GM19372 (cell line): Measurements from ENCODE around the gene PCDH9.

ENCODE experiments used
- ATAC-seq: cut with Tn5 transposase; IDR thresholded peaks from one replicate; pipeline ENCODE4 v1.9.1; 2021; ENCODE audit warnings: mild to moderate bottlenecking, low read depth, moderate library complexity; ENCODE audit not compliant: unreplicated experiment

The PCDH9 gene, protein sequence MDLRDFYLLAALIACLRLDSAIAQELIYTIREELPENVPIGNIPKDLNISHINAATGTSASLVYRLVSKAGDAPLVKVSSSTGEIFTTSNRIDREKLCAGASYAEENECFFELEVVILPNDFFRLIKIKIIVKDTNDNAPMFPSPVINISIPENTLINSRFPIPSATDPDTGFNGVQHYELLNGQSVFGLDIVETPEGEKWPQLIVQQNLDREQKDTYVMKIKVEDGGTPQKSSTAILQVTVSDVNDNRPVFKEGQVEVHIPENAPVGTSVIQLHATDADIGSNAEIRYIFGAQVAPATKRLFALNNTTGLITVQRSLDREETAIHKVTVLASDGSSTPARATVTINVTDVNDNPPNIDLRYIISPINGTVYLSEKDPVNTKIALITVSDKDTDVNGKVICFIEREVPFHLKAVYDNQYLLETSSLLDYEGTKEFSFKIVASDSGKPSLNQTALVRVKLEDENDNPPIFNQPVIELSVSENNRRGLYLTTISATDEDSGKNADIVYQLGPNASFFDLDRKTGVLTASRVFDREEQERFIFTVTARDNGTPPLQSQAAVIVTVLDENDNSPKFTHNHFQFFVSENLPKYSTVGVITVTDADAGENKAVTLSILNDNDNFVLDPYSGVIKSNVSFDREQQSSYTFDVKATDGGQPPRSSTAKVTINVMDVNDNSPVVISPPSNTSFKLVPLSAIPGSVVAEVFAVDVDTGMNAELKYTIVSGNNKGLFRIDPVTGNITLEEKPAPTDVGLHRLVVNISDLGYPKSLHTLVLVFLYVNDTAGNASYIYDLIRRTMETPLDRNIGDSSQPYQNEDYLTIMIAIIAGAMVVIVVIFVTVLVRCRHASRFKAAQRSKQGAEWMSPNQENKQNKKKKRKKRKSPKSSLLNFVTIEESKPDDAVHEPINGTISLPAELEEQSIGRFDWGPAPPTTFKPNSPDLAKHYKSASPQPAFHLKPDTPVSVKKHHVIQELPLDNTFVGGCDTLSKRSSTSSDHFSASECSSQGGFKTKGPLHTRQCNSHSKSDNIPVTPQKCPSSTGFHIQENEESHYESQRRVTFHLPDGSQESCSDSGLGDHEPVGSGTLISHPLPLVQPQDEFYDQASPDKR (N-terminal part only)

DNA sequence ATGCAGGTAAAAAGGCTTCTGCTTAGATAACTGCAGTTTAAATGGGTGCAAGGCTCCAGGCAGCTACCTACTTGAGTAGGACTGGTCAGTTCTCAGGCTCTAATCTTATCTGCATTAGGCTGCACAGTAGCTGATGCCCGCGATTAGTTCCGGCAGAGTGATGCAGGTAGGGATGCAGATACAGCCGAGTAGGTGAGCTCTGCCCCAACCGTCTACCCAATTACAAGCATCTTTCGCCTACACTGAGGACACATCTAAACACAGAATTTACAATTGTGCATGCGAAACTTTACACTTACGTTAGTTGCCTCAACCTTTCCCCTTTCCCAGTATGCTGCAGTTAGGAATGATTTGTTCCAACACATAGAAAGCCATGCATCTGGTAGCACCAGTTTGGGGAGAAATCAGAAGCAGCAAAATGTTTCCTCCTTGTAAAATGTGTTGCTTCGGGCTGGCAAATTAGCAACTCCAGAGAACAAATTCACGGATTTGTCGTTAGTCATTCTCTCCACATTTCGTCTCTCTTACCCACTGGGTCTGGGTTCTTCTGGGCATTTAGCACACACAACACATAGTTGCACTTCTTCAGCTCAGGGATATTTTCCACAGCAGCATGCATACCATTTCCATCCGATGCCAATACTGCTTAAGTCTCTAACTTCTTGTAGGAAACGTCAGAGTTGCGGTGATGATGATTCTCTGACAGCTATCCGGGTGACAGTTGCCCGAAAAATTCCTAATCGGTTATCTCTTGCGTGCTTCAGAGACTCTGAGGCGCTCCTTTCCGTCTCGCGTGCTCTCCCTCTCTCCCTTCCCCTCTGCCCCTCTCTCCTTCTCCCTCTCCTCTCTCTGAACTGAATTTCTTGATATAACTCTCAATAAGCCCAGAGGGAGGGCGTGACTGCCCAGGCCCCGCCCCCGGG is at the start of gene PCDH9:
TSS of gene PCDH9 (minus strand) at position 856 of the 923 bp plus-strand sequence. CDS start 1,896 bp downstream, outside the sequence.
- no peak for ATAC-seq

DNA sequence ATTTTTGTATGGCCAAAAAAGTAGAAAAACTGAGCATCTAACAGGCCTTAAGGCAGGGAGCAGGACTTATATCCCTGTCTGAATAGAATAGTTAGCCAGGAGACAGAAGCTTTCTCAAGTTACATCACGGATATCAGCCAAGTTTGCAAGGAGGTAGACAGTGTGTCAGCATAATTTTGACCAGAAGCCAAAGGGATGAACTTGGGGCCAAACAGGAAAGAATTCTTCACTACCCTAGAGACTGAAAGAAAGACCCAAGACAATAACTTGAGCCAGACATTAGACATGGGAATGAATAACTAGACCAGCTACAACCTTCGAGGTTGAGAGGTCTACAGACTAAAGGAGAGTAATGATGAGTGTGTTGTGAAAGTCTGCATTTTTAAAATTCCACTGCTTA is 48.1 kb upstream of the PCDH9 start:
- no peak for ATAC-seq

DNA sequence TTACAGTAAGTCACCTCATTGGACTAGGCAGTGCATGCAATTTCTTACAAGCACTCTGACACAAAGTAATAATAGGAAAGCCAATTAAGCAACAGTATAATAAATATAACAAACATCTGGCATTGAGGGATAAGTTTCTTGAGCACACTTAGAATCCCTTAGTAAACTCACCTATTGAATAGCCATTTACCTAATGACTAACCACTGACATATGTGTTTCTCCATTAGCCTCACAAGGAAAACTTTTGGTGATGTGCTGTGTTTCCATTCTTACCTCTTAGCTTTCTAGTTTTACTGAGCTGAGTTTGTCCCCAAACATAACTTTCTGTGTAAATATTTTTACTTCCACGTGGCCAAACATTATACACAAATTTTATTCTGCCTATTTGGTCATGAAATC is 47.4 kb upstream of the PCDH9 start:
- no peak for ATAC-seq

DNA sequence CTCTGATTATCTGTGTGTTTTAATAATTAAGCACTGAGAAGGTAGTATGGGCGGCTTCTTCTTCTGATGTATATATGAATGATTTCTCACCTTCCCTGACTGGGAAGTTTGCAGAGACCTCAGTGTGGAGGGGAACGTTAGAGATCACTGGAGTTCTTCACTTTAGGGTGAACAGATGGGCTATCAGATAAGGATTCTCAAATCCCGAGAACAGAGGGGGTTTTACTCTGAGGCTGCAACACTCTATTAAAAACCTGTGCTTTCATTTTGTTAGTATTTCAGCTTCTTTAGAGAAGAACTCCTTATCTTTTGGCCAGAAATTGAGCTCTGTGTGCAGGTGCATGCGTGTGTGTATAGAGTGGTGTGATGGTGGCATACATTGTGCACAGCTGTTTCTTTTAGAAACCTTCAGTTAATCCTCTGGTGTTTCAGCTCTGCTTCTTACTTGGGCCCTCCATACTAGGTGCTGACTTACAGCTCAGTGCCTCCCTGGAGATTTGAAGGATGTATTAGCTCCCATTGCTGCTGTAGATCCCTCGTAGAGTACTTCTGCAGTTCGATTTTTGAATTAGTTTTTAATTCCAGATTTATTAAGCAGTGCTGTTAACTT is 45.3 kb upstream of the PCDH9 start:
- ATAC-seq: no peak

DNA sequence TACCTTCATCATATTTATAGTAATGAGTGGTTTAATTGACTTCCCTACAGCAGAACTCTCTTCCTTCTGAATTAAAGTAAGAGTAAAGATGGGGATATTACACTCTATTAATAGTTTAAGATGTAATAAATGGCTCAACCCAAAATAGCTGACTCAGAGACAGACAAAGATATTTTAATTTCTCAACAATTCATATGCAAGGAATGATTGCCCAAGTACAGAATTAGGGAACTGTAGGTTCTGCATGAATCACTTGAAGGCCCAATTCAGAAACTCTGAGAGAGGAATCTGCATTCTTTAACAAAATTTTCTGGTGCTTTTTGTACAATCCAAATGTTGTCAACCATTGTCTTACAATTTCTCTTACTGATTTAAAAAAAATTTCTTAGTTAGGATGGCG is 42.9 kb upstream of the PCDH9 start:
- ATAC-seq: no peak

DNA sequence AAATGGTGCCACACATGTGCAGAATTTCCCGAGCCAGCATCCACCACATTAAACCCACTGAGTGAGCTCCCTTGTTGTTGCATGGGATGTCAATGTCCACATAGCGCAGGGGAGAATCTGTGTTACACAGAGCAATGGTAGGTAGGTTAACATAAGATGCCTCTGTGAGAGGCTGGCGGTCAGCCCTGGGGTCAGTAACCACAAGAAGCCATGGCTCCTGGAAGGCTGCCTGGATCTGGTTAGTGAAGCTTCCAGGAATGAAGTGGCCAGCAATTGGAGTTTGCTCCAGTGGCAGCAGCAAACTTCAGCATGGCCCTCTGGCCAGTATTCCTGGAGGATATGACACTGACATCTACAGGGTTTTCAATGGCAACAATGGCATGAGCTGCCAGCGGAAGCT is 37.0 kb upstream of the PCDH9 start:
- ATAC-seq: no peak

DNA sequence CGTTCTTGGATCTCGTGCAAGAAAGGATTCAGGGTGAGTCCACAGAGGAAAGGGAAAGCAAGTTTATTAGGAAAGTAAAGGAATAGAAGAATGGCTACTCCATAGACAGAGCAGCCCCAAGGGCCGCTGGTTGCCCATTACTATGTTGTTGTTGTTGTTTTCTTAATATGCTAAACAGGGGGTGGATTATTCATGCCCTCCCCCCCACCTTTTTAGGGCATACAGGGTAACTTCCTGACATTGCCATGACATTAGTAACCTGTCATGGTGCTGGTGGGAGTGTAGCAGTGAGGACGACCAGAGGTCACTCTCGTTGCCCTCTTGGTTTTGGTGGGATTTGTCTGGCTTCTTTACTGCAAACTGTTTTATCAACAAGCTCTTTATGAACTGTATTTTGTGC is 29.1 kb upstream of the PCDH9 start:
- ATAC-seq: no peak

DNA sequence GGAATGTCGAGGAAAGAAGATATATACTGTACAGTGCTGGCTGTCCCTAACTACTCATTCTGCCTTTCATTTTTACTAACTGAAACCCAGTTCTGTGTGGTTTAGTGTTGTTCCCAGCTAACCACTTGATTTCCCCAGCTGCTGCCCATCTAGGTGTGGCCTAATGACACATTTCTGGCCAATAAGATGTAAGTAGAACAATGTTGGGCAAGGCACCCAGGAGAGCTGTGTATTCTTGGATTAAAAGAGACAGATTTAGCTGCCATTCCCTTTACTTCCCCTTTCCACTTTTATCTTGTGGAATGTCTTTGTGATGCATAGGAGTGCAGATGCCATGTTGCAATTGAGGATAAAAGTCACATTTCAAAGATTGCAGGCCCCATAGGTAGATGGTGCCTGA is 28.3 kb upstream of the PCDH9 start:
- no peak for ATAC-seq

DNA sequence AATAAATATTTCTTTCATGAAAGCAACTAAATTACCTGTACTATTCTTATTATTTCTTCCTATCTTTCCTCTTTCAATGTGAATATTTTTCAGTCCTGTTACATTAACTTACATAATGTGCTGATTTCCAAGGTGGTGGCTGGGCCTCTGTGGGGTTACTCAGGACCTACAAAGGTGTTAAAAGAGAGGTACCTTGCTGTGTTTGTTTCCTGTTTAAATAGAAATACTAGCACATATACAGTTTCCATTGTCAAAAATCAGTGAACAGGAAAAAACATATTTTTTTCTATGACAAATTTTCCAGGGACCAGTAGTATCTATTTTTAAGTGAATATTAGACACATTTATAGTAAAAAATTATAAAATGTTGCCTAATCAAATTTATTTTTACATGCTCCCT is 8.7 kb upstream of the PCDH9 start:
- no peak for ATAC-seq

DNA sequence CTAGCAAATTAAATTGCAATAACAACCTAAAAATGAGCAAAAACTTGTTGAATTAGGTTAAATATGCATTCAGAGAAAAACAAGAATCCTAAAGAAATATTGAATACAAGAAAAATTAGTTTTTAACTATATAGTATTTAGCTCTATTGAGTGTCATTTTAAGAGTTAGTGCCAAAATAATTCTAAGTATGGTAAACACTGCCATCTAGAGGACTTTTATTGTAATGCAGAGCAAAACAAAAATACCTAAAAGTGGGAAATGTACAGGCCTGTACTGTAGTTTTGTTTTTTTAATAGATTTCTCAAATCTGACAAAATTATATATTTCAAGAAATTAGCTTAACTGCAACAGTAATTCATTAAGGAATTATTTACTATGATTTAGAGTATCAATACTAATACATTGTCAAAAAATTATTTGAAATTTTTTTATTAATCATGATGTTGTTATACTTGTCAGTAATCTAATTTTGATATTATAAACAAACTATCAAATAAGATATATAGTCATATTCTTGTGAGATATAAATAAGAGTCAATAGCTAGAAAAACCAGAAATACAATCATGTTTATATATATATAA is 8.2 kb upstream of the PCDH9 start:
- no peak for ATAC-seq

DNA sequence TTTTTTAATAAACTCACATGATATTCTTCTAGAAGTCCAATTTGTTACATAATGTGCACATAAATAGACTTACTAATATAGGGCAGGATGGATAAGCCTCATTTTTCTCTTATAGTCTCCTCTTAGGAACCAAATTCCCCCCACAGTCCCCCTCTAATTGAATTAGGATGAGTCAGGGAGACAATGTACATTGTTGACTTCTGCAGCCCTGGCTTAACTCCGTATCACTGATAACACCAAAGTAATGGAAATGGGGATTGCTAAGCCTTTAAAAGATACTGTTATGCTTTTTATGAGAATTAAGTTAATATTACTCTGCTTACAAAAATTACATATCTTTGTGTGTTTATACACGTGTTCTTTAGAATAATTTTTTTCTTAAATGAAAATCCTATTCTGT is 5.1 kb upstream of the PCDH9 start:
- ATAC-seq: no peak

DNA sequence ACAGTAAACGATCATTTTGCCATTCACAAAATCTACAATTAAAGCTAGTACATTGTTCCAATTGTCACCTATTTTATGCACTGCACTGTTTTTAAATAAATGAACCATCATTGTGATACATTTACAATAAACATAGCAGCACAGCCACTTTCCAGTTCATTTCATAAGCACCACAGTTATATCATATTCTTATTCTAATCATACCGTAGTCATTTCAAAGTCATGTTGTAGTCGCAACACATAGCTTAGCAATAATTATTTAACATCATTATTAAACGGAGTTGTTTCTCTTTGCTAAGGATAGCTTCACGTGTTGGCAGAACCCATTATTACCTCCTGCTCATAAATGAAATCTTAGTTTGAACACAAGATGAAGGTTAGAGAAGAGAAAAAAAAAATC is 2.2 kb upstream of the PCDH9 start:
- ATAC-seq: no peak

DNA sequence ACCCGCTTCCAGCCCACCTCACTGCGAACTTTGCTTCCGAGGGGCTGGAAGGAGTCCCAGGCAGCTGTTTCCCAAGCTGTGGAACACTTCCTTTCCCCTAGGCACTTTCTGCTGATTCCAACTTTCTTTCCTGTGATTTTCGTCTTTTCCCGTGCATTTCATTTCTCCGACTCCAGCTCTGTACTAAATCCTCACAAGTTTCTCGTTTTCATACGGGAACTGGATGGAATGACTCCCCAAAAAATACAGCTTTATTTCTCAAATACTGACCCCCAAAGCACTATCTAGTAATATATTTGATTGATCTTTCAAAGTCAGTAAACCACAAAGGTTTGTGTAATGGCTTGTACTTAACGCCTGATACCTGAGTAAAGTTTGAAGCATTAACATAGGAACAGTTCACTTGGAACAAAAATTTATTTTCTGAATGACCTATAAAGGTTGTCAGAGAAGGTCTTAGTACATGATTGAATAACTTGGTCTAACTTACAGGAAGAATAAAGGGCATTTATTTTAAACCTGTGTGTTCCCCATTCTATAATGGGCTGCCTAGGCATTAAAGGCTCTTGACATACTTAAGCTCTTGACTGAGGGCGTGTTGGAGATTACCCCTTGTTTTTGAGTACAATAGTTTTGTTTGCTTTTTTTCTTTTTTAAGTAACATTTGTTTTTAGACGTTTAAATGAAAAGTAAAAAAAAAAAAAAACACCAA is 1.3 kb upstream of the PCDH9 start:
- ATAC-seq: no peak

DNA sequence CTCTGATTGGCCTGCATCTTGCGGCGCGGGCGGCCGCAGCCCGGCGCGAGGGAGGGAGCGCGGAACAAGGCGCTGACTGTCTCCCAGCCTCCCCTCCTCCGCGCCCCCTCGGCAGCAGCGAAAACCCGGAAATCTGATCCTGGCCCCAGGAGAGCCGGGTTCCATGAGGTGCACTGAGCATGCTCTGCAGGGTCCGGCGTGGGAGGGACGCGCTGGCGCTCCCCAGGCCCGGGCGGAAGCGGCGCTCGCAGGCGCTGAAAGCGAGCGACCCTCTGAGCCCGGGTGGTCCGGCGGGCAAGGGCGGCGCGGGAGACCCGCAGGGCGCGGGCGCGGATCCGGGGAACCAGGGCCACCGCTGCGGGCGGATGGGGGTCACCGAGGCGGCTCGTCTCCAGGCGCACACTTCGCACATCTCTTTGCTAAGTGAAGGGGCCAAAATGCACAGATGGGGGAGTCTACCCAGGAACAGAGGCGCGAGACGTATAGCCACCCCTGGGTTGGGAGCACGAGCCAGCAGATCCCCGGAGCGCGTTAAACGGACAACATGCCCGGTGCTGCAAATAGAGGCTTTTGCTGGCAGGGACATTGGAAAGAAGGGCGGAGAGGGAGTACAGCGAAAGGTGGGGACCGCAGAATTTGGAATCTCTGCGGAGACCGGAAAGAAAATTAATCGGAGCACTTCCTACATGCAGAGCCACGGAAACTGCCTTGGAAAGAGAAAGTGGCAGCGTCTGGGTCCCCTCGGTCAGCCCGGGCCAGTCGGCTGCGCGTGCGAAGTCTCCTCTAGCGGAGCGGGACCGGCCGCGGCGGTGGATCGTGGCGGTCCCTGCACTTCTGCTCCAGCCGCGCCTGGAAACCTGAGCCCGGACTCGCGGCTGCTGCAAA is 510 bp upstream of the PCDH9 start:
- ATAC-seq: peak; percentile 96

DNA sequence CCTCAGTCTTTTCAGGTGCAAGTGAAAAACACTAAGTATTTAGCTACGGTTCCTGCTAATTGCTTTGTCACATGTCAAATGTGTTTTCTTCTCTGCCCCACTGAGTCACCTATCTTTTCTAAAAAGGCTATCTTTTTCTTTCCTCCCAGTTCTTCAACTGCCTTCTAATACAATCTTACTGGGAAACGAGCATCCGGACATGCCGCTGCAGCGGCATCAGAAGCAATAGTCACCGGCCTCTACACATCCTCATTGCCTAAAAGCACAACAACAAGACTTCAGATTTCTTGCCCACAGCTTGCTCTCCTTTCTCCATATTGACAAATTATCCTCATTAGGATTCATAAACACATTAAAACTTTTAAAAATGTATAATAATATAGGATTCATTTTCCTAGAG is 1.2 kb downstream of the PCDH9 start:
- ATAC-seq: no peak

DNA sequence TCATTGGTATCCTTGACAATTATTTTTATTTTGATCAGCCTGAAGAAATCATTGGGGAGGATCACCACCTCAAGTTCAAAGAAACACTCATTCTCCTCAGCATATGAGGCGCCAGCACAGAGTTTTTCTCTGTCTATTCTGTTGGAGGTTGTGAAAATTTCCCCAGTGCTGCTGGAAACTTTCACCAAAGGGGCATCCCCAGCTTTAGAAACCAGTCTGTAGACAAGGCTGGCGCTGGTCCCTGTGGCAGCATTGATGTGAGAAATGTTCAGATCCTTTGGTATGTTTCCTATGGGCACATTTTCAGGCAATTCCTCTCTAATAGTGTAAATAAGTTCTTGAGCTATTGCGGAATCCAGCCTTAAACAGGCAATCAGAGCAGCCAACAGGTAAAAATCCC is 2.1 kb downstream of the PCDH9 start:
- no peak for ATAC-seq

DNA sequence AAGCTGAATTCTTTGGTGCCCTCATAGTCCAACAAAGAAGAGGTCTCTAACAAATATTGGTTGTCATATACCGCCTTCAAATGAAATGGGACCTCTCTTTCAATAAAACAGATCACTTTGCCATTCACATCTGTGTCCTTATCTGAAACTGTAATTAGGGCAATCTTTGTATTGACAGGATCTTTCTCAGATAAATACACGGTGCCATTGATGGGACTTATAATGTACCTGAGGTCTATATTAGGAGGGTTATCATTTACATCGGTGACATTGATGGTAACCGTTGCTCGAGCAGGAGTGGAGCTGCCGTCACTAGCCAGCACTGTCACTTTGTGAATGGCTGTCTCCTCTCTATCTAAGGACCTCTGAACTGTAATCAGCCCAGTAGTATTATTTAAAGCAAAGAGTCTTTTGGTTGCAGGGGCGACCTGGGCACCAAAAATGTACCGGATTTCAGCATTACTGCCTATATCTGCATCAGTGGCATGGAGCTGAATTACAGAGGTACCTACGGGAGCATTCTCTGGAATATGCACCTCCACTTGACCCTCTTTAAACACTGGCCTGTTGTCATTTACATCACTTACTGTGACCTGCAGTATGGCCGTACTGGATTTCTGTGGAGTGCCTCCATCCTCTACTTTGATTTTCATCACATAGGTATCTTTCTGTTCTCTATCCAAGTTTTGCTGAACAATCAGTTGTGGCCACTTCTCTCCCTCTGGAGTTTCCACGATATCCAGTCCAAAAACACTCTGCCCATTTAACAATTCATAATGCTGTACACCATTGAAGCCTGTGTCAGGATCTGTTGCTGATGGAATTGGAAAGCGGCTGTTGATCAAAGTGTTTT is 2.8 kb downstream of the PCDH9 start:
- ATAC-seq: no peak
